K562 (cell line): ENCODE data around the gene CORO6. TPM values are rescaled to one million over a fixed set of nuclear protein-coding genes. Genes with fewer than 3 reads are reported as not detected.
A peak's percentile ranks its signal among the peaks of the same experiment; 100 is the strongest.

Experiments
- ATAC-seq: fragments of 200-7000 bp; cut with Tn5 transposase; 3 replicates; pipeline ENCODE4 v1.9.1; 2020; ENCODE audit warnings: moderate library complexity
- BruUV-seq: library from RNA; stranded (reverse); fragments of 400-500 nt; replicated peaks from 2 replicates; lab custom pipeline; 2021; lab: Mats Ljungman, UMichigan
- CTCF ChIA-PET: fragments of 300-600 bp; formaldehyde crosslinking; extraction: SDS; loops from one replicate; lab custom pipeline; 2021; ENCODE audit warnings: low intra/inter-chr PET ratio; lab: Yijun Ruan, JAX
- POLR2A ChIA-PET: fragments of 300-600, 350-650 bp; sonication (Branson Sonifier 250); formaldehyde crosslinking; extraction: SDS; loops from one replicate; lab custom pipeline; 2021; ENCODE audit warnings: antibody characterized with exemption, inconsistent platforms; lab: Yijun Ruan, JAX
- DNase-seq, 4 experiments: peaks; one replicate each; pipeline versions ENCODE4 v3.0.0 to v3.0.0-alpha.2; 2011 to 2018; ENCODE audit warnings: low spot score in 3 of 4, mixed read lengths in 3 of 4; ENCODE audit errors: extremely low read depth in 1 of 4
- FAIRE-seq: peaks from 2 replicates; lab custom pipeline; 2011; peaks lifted over from hg19 to GRCh38; lab: Jason Lieb, UNC
- H2AFZ ChIP-seq: 2 replicates; pipeline ENCODE4 v1.6.0; 2011; ENCODE audit warnings: low read depth, low read length, control low read depth, inconsistent platforms
- H3K27ac ChIP-seq: fragments of 200-600 bp; 3 replicates; pipeline ENCODE4 v1.8.0; 2011; ENCODE audit warnings: low read depth, mild to moderate bottlenecking, control low read depth, inconsistent platforms, low read length, moderate library complexity, mixed read lengths; ENCODE audit errors: extremely low read depth
- H3K27me3 ChIP-seq, 2 experiments: fragments of 300-600 bp in 1 of 2; 2 replicates in 1 of 2; 3 replicates in 1 of 2; pipeline versions ENCODE4 v1.6.0 to v1.8.0; 2011; ENCODE audit warnings: inconsistent platforms in 2 of 2, low read length in 2 of 2, mild to moderate bottlenecking in 1 of 2, mixed read lengths in 1 of 2, moderate library complexity in 1 of 2; ENCODE audit not compliant: control insufficient read depth in 2 of 2, insufficient read depth in 2 of 2
- H3K36me3 ChIP-seq: fragments of 300-600 bp; 3 replicates; pipeline ENCODE4 v1.8.0; 2011; ENCODE audit warnings: mild to moderate bottlenecking, low read length, inconsistent platforms; ENCODE audit not compliant: control insufficient read depth, insufficient read depth
- H3K4me1 ChIP-seq, 2 experiments: fragments of 200-600 bp in 1 of 2; replicated peaks in 1 of 2; 2 replicates in 1 of 2; 3 replicates in 1 of 2; pipeline versions ENCODE4 v1.5.1 to v1.8.0; 2011; ENCODE audit warnings: inconsistent platforms in 2 of 2, low read length in 2 of 2, mild to moderate bottlenecking in 1 of 2, mixed read lengths in 1 of 2, moderate library complexity in 1 of 2; ENCODE audit not compliant: control insufficient read depth in 2 of 2, insufficient read depth in 2 of 2
- H3K4me2 ChIP-seq: 2 replicates; pipeline ENCODE4 v1.6.1; 2011; ENCODE audit warnings: low read length, control low read depth, inconsistent platforms, mixed read lengths; ENCODE audit not compliant: insufficient read depth
- H3K4me3 ChIP-seq: fragments of 200-600 bp; sonication (generic), shearing (Covaris generic); 2 replicates; pipeline ENCODE4 v1.5.1; 2016; ENCODE audit warnings: control low read depth, inconsistent platforms
- H3K79me2 ChIP-seq: fragments of 200-600 bp; 3 replicates; pipeline ENCODE4 v1.8.0; 2011; ENCODE audit warnings: low read length, inconsistent platforms; ENCODE audit not compliant: control insufficient read depth, insufficient read depth
- H3K9ac ChIP-seq, 2 experiments: 2 replicates each; pipeline versions ENCODE4 v1.6.0 to v1.6.1; 2011; ENCODE audit warnings: low read depth in 2 of 2, low read length in 2 of 2, control low read depth in 1 of 2, inconsistent platforms in 1 of 2, mild to moderate bottlenecking in 1 of 2, mixed read lengths in 1 of 2; ENCODE audit not compliant: insufficient read depth in 1 of 2
- H3K9me1 ChIP-seq: one replicate; pipeline ENCODE4 v1.6.0; 2011; ENCODE audit warnings: inconsistent platforms, mild to moderate bottlenecking, low read length, moderate library complexity; ENCODE audit not compliant: control insufficient read depth, insufficient read depth
- H3K9me3 ChIP-seq: replicated peaks from 2 replicates; pipeline ENCODE4 v1.5.1; 2011; ENCODE audit warnings: low read depth, low read length, inconsistent platforms; ENCODE audit not compliant: control insufficient read depth, insufficient read depth
- H4K20me1 ChIP-seq: replicated peaks from 2 replicates; pipeline ENCODE4 v1.6.1; 2011; ENCODE audit warnings: low read length, inconsistent platforms, mixed read lengths; ENCODE audit not compliant: control insufficient read depth, insufficient read depth
- CXXC5 ChIP-seq: fragments of 250-450 bp; sonication (Bioruptor Pico); IDR thresholded peaks from 2 replicates; pipeline ENCODE4 v1.8.0; 2022; ENCODE audit warnings: inconsistent platforms, mild to moderate bottlenecking, moderate library complexity
- MAZ ChIP-seq, 2 experiments: fragments of 450-650 bp in 1 of 2; sonication (generic) in 1 of 2; formaldehyde crosslinking; IDR thresholded peaks in 1 of 2; conservative IDR thresholded peaks in 1 of 2; 2 replicates each; pipeline versions ENCODE4 v1.4.0 to v1.5.0; 2020; ENCODE audit warnings: mild to moderate bottlenecking in 1 of 2, missing genetic modification reagents in 1 of 2
- NR2C2 ChIP-seq, 2 experiments: fragments of 200-800 bp in 1 of 2; sonication (Bioruptor generic) in 1 of 2; sonication (generic) in 1 of 2; formaldehyde crosslinking in 1 of 2; IDR thresholded peaks; 2 replicates each; pipeline versions ENCODE4 v1.6.1 to v1.8.0; 2016 to 2022; ENCODE audit warnings: mild to moderate bottlenecking in 1 of 2, missing compliant biosample characterization in 1 of 2, missing genetic modification characterization in 1 of 2, missing genetic modification reagents in 1 of 2
- RB1 ChIP-seq: fragments of 450-650 bp; IDR thresholded peaks from 2 replicates; pipeline ENCODE4 v1.6.1; 2017; ENCODE audit warnings: low read depth, mild to moderate bottlenecking
- RBFOX2 ChIP-seq: fragments of 200-400 bp; formaldehyde crosslinking; IDR thresholded peaks from 2 replicates; pipeline ENCODE4 v1.6.1; 2017; ENCODE audit warnings: low read depth, mild to moderate bottlenecking, low read length, moderate library complexity
- SAFB ChIP-seq: fragments of 200-400 bp; formaldehyde crosslinking; IDR thresholded peaks from 2 replicates; pipeline ENCODE4 v1.6.1; 2017; ENCODE audit warnings: low read depth, low read length, borderline replicate concordance
- SMC3 ChIP-seq: conservative IDR thresholded peaks from 2 replicates; pipeline ENCODE4 v1.6.1; 2011; ENCODE audit warnings: low read depth, low read length, improper control_type of control experiment; ENCODE audit not compliant: insufficient read depth
- ZBTB7A ChIP-seq: IDR thresholded peaks from 2 replicates; pipeline ENCODE4 v1.6.1; 2011; ENCODE audit warnings: low read depth, mild to moderate bottlenecking, low read length, moderate library complexity, borderline replicate concordance; ENCODE audit not compliant: control insufficient read depth
- ZFP30 ChIP-seq: fragments of 250-450 bp; sonication (Bioruptor Pico); IDR thresholded peaks from 2 replicates; pipeline ENCODE4 v1.8.0; 2022; ENCODE audit warnings: moderate library complexity, mild to moderate bottlenecking, inconsistent platforms, borderline replicate concordance
- ZNF316 ChIP-seq: fragments of 450-650 bp; IDR thresholded peaks from 2 replicates; pipeline ENCODE4 v1.6.1; 2016
- WGBS: fragments of 100-300 bp; shearing (Covaris generic); methylation state at CpG from one replicate; pipeline ENCODE4 v1.1.6; 2016; ENCODE audit warnings: low coverage, mixed read lengths; ENCODE audit not compliant: insufficient coverage; ENCODE audit errors: missing lambda C conversion rate; 5-methylcytosine and 5-hydroxymethylcytosine counted together
- in situ Hi-C: fragments of 300-500 bp; cut with MboI; formaldehyde crosslinking; loops from 4 replicates; pipeline ENCODE4 v1.15.0; 2018; ENCODE audit warnings: inconsistent platforms, mixed read lengths
- intact Hi-C: fragments of 100-400 bp; cut with micrococcal nuclease; formaldehyde crosslinking; loops from 2 replicates; pipeline ENCODE4 v1.14.2; 2022
- polyA plus RNA-seq, 8 experiments: library from polyadenylated mRNA; depleted of rRNA in 4 of 8; stranded (reverse) in 5 of 8; unstranded in 3 of 8; fragments of >200 nt; fragmentation: Nextera tagmentation in 2 of 8; fragmentation: Illumina TruSeq in 1 of 8; extraction: Ambion mirVana in 2 of 8; extraction: Trizol in 1 of 8; gene quantifications; 2 replicates each; pipeline versions ENCODE4 v1.2.1 to v1.2.3, GENCODE V29; 2011 to 2014; ENCODE audit warnings: inconsistent platforms in 1 of 8, missing spikeins in 1 of 8
- total RNA-seq, 7 experiments: library from RNA; depleted of rRNA in 6 of 7; stranded (reverse); fragments of >200 nt in 6 of 7; fragmentation: Illumina TruSeq in 2 of 7; extraction: Trizol in 2 of 7; gene quantifications; 2 replicates each; pipeline versions ENCODE4 v1.2.1 to v1.2.3, GENCODE V29; 2011 to 2021; ENCODE audit warnings: low replicate concordance in 1 of 7
- TF ChIP-seq, protein P1 (sequence below), 2 experiments: fragments of 450-650 bp; formaldehyde crosslinking in 1 of 2; IDR thresholded peaks; 2 replicates each; pipeline versions ENCODE4 v1.4.0 to v1.6.1; 2014 to 2020; ENCODE audit warnings: mild to moderate bottlenecking in 2 of 2, borderline replicate concordance in 1 of 2, low read depth in 1 of 2

CORO6 gene
- total and polyA plus RNA-seq, 9 of the 15 experiments (the other 6 are each of a cell fraction or from before 2014, with no cell fraction given): 0.04 to 11.9 (median 2.4) TPM

DNA sequence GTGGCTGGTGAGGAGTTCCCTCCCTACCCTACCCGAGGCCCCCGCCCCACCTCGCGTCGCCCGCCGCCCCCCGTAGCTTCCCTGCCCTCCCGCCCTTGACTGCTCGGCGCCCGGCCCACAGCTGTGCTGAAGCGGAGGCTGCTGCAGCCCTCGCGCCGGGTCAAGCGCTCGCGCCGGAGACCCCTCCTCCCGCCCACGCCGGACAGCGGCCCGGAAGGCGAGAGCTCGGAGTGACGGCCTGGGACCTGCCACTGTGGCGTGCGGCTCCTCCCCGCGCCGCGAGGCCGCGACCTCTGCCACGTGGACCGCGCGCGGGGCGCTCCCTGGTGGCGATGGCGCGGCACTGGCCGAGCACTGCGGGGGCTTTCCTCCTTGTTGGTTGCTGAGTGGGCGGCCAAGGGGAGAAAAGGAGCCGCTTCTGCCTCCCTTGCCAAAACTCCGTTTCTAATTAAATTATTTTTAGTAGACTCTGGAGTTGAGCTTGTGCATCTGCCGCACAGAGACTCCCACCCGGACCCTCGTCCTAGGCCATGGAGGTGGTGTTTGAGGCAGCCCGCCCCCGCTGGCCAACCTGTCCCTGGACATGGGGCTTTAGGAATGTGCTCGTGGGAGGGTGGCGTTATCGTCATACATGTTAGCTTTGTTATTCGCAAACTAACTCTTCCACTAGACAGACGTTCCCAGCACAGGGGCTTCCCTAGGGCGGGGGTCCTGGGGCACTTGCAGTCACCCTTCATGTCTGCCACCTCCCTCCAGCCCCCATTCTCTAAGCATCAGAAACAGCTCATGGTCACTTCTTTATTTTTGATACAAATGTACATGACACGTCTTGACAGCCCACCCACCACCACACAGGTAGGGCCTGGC is 49.8 kb downstream of the CORO6 start:
- POLR2A ChIA-PET: interaction anchor here (0.5 to 1.0 kb wide), 3 partner anchors 9 to 510 kb away, joined by 3 to 4 read pairs (median 4); no protein-coding TSS in a partner anchor
- no peak for FAIRE-seq
- 50% methylated on average over 37 of the region's 62 CpGs for WGBS
- TF ChIP-seq NR2C2 (CRISPR knock-in tag; IDR thresholded peaks at IDR 0.05) (no peak), NR2C2 (tag; IDR thresholded peaks at IDR 0.05) (peak; percentile 80), MAZ (CRISPR knock-in tag; conservative IDR thresholded peaks at IDR 0.05 in 1 of 2, IDR thresholded peaks at IDR 0.05 in 1 of 2) (peak in 1 of 2 experiments; percentile 37; a peak in 1 of 4 replicates), RBFOX2 (peak; percentile 63), CXXC5 (peak; percentile 51), ZBTB7A (peak; percentile 69; the same call in 1 of the 2 replicates), SMC3 (peak; percentile 60; the same call in 1 of the 2 replicates), SAFB (peak; percentile 68; the same call in 1 of the 2 replicates), ZFP30 (no peak), RB1 (peak; percentile 56; the same call in 1 of the 2 replicates), ZNF316 (no peak)
- TF ChIP-seq, protein P1, sequence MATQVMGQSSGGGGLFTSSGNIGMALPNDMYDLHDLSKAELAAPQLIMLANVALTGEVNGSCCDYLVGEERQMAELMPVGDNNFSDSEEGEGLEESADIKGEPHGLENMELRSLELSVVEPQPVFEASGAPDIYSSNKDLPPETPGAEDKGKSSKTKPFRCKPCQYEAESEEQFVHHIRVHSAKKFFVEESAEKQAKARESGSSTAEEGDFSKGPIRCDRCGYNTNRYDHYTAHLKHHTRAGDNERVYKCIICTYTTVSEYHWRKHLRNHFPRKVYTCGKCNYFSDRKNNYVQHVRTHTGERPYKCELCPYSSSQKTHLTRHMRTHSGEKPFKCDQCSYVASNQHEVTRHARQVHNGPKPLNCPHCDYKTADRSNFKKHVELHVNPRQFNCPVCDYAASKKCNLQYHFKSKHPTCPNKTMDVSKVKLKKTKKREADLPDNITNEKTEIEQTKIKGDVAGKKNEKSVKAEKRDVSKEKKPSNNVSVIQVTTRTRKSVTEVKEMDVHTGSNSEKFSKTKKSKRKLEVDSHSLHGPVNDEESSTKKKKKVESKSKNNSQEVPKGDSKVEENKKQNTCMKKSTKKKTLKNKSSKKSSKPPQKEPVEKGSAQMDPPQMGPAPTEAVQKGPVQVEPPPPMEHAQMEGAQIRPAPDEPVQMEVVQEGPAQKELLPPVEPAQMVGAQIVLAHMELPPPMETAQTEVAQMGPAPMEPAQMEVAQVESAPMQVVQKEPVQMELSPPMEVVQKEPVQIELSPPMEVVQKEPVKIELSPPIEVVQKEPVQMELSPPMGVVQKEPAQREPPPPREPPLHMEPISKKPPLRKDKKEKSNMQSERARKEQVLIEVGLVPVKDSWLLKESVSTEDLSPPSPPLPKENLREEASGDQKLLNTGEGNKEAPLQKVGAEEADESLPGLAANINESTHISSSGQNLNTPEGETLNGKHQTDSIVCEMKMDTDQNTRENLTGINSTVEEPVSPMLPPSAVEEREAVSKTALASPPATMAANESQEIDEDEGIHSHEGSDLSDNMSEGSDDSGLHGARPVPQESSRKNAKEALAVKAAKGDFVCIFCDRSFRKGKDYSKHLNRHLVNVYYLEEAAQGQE (IDR thresholded peaks at IDR 0.05; ENCODE audit: borderline replicate concordance): peak; percentile 47; the same call in 1 of the 2 replicates
- TF ChIP-seq, protein P1 (CRISPR knock-in tag; IDR thresholded peaks at IDR 0.05; ENCODE audit: low read depth): no peak

More for the DNA sequence above, 49.8 kb downstream of the CORO6 start:
- Histone ChIP-seq H4K20me1 (no peaks in the 10 kb centered on the region), H3K9me3 (no peaks in the 10 kb centered on the region), H3K4me2 (no peak overlapping the region), H2AFZ (no peak overlapping the region; the same call in 1 of the 2 replicates), H3K27ac (no peak overlapping the region), H3K36me3 (peaks cover 46% of the 10 kb centered on the region; the same call in 2 of the 3 replicates), H3K27me3 (no peaks in the 10 kb centered on the region), H3K79me2 (no peaks in the 10 kb centered on the region), H3K9ac (peak overlapping the region in 1 of 2 experiments; percentile 62; a peak in 2 of 4 replicates), H3K4me1 (peaks cover 3 to 65% of the 10 kb centered on the region in 2 experiments; a peak in 4 of 5 replicates), H3K9me1 (peaks cover 3% of the 10 kb centered on the region), H3K4me3 (no peak overlapping the region)
- ATAC-seq (peak; percentile 58), DNase-seq (peak; percentile 64 to 72 (median 70))
- intact Hi-C loops: no loop called here
- BruUV-seq: no TSS peak
- in situ Hi-C loops: no loop called here
- CTCF ChIA-PET: interaction anchor here (1.0 kb wide), 1 partner anchor 354 kb away, joined by 3 read pairs; no protein-coding TSS in a partner anchor
